ENCODE data around the gene GBA2. TPM values are rescaled to one million over a fixed set of nuclear protein-coding genes. Genes with fewer than 3 reads are reported as not detected.

Gene GBA2
- total RNA-seq, 1 experiment from 2014 or later: 63.6 TPM

- Histone ChIP-seq H3K9me2 (ENCODE audit: insufficient read depth) (no peaks in the 10 kb centered on the region), H3K4me3 (replicated peaks in 1 of 2; ENCODE audit: low read depth in 1 of 2, low read length in 2 of 2) (no peak overlapping the region), H3K9me3 (ENCODE audit: control insufficient read depth in 1 of 2, insufficient read depth in 1 of 2, low read depth in 1 of 2, low read length in 2 of 2) (no peaks in the 10 kb centered on the region), H3K4me1 (ENCODE audit: control insufficient read depth in 1 of 2, insufficient read depth in 2 of 2, low read length in 2 of 2) (peaks cover 2 to 6% of the 10 kb centered on the region in 2 experiments; a peak in 2 of 4 replicates), H3K4me2 (ENCODE audit: low read length) (no peak overlapping the region), H4K20me1 (ENCODE audit: insufficient read depth) (no peaks in the 10 kb centered on the region), H3K79me2 (ENCODE audit: insufficient read depth, low read length) (no peaks in the 10 kb centered on the region), H3K9ac (ENCODE audit: low read length) (no peak overlapping the region), H3K36me3 (ENCODE audit: control insufficient read depth in 1 of 2, insufficient read depth in 2 of 2, low read length in 2 of 2) (no peaks in the 10 kb centered on the region), H3K27ac (ENCODE audit: low read depth, low read length) (no peak overlapping the region), H3K27me3 (ENCODE audit: insufficient read depth, low read length) (no peaks in the 10 kb centered on the region), H2AFZ (ENCODE audit: low read depth, low read length, poor library complexity, severe bottlenecking) (no peak overlapping the region)
- no peak for DNase-seq (ENCODE audit: low read depth, low spot score)
- POLR2A ChIA-PET: no interaction called here
- CTCF ChIA-PET: interaction anchor here (0.8 to 1.7 kb wide), 3 partner anchors 14 to 106 kb away, joined by 5 to 6 read pairs (median 6); no protein-coding TSS in a partner anchor
- intact Hi-C loops (cut with micrococcal nuclease): no loop called here
- no peak for ATAC-seq
- RAD21 ChIA-PET (ENCODE audit: low non-redundant PET in 1 of 2, low total read pairs in 2 of 2, uncharacterized antibody in 2 of 2, unreplicated experiment in 2 of 2): no interaction called here
- no peak for TF ChIP-seq EGR1 (IDR thresholded peaks at IDR 0.05; ENCODE audit: low read depth)
- BruUV-seq (replicated peaks): no TSS peak
These were observed 27.0 kb upstream of the GBA2 start for GRCh38 chr9:35776018-35776417.

GRCh38 chr9:35774907-35775635, 26.0 kb upstream of the GBA2 start:
- H3K9ac ChIP-seq (ENCODE audit: low read length): no peak overlapping the region

More at GRCh38 chr9:35774907-35775635, 26.0 kb upstream of the GBA2 start:
- POLR2A ChIA-PET: no interaction called here
- H2AFZ ChIP-seq (ENCODE audit: low read depth, low read length, poor library complexity, severe bottlenecking): no peak overlapping the region
- no TSS peak for BruUV-seq (replicated peaks)
- H3K27me3 ChIP-seq (ENCODE audit: insufficient read depth, low read length): no peaks in the 10 kb centered on the region
- CTCF ChIA-PET: interaction anchor here (0.8 to 1.7 kb wide), 2 partner anchors 15 to 107 kb away, joined by 5 to 6 read pairs; no protein-coding TSS in a partner anchor
- H3K36me3 ChIP-seq (ENCODE audit: control insufficient read depth in 1 of 2, insufficient read depth in 2 of 2, low read length in 2 of 2): no peaks in the 10 kb centered on the region
- ATAC-seq (no peak), DNase-seq (ENCODE audit: low read depth, low spot score) (no peak)
- no peak overlapping the region for H3K4me2 ChIP-seq (ENCODE audit: low read length)
- peaks cover 2 to 6% of the 10 kb centered on the region in 2 experiments; a peak in 2 of 4 replicates for H3K4me1 ChIP-seq (ENCODE audit: control insufficient read depth in 1 of 2, insufficient read depth in 2 of 2, low read length in 2 of 2)
- H3K79me2 ChIP-seq (ENCODE audit: insufficient read depth, low read length): no peaks in the 10 kb centered on the region
- intact Hi-C loops (cut with micrococcal nuclease): no loop called here
- RAD21 ChIA-PET (ENCODE audit: low non-redundant PET in 1 of 2, low total read pairs in 2 of 2, uncharacterized antibody in 2 of 2, unreplicated experiment in 2 of 2): no interaction called here
- H3K9me3 ChIP-seq (ENCODE audit: control insufficient read depth in 1 of 2, insufficient read depth in 1 of 2, low read depth in 1 of 2, low read length in 2 of 2): no peaks in the 10 kb centered on the region
- H3K4me3 ChIP-seq (replicated peaks in 1 of 2; ENCODE audit: low read depth in 1 of 2, low read length in 2 of 2): no peak overlapping the region
- H4K20me1 ChIP-seq (ENCODE audit: insufficient read depth): no peaks in the 10 kb centered on the region
- H3K27ac ChIP-seq (ENCODE audit: low read depth, low read length): no peak overlapping the region
- no peaks in the 10 kb centered on the region for H3K9me2 ChIP-seq (ENCODE audit: insufficient read depth)
- no peak for TF ChIP-seq ZBTB33 (IDR thresholded peaks at IDR 0.05; ENCODE audit: extremely low read depth, insufficient replicate concordance, low read length)
- TF ChIP-seq REST (IDR thresholded peaks at IDR 0.05; ENCODE audit: low read depth): no peak
- TF ChIP-seq POLR2AphosphoS5 (IDR thresholded peaks at IDR 0.05; ENCODE audit: low read depth, low read length): no peak
- no peak for TF ChIP-seq YY1 (IDR thresholded peaks at IDR 0.05; ENCODE audit: extremely low read depth, insufficient replicate concordance, low read depth, low read length)
- TF ChIP-seq ELF1 (IDR thresholded peaks at IDR 0.05; ENCODE audit: borderline replicate concordance, low read depth): no peak
- no peak for TF ChIP-seq ZFX (IDR thresholded peaks at IDR 0.05)
- no peak for TF ChIP-seq ZNF274 (IDR thresholded peaks at IDR 0.05; ENCODE audit: low read depth, low read length)
- no peak for TF ChIP-seq RAD21 (IDR thresholded peaks at IDR 0.05; ENCODE audit: low read depth)
- TF ChIP-seq SRF (IDR thresholded peaks at IDR 0.05; ENCODE audit: low read depth): no peak
